SK-N-SH treated with all-trans-retinoic acid at 6 μM for 48 hours (cell line): ENCODE measurements around the gene LEPR.

ENCODE experiments used
- ESRRG ChIP-seq: fragments of 250-450 bp; sonication (Bioruptor Pico); IDR thresholded peaks from 2 replicates; pipeline ENCODE4 v1.6.1; 2021; ENCODE audit warnings: mild to moderate bottlenecking
- ISL1 ChIP-seq: fragments of 250-450 bp; sonication (Bioruptor Pico); IDR thresholded peaks from 2 replicates; pipeline ENCODE4 v2.1.2; 2022; ENCODE audit warnings: mild to moderate bottlenecking, moderate library complexity
- PATZ1 ChIP-seq: fragments of 250-450 bp; sonication (Bioruptor Pico); IDR thresholded peaks from 2 replicates; pipeline ENCODE4 v1.8.0; 2020; ENCODE audit warnings: mild to moderate bottlenecking, moderate library complexity, borderline replicate concordance
- RARB ChIP-seq: fragments of 250-450 bp; sonication (Bioruptor Pico); IDR thresholded peaks from 2 replicates; pipeline ENCODE4 v1.8.0; 2021; ENCODE audit warnings: mild to moderate bottlenecking, moderate library complexity
- ZC3H10 ChIP-seq: fragments of 250-450 bp; sonication (Bioruptor Pico); IDR thresholded peaks from 2 replicates; pipeline ENCODE4 v1.5.1; 2021; ENCODE audit warnings: mild to moderate bottlenecking, moderate library complexity
- ZNF565 ChIP-seq: fragments of 450-650 bp; formaldehyde crosslinking; conservative IDR thresholded peaks from 2 replicates; pipeline ENCODE4 v1.5.0; 2020; ENCODE audit warnings: low read depth, mild to moderate bottlenecking, moderate library complexity
- ZNF70 ChIP-seq: fragments of 450-650 bp; formaldehyde crosslinking; IDR thresholded peaks from 2 replicates; pipeline ENCODE4 v1.5.0; 2020; ENCODE audit warnings: mild to moderate bottlenecking, moderate library complexity
- TF ChIP-seq, protein P1 (sequence below): fragments of 250-450 bp; sonication (Bioruptor Pico); IDR thresholded peaks from 2 replicates; pipeline ENCODE4 v1.5.1; 2021; ENCODE audit warnings: mild to moderate bottlenecking, moderate library complexity

DNA sequence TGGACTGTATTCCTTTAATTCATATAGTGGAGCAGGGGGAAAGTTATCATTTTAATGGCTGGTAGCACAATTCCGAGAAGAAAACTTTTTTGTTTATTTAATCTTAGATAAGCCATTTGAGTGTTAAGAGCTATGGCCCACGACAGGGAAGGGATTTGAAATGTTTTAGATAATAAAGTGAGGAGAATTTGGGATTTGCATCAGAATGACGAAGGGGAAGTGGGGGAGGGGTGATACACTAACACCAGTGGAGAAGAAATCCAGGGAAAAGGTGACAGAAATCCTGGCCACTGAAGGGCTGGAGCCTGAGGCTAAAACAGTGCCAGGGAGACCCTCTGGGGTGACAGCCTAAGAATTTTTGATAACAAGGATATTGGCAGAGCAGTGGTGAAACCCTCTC lies 21.0 kb downstream of the LEPR start:
- TF ChIP-seq ESRRG (CRISPR knock-in tag) (no peak), ZNF565 (no peak), ISL1 (CRISPR knock-in tag) (no peak), ZC3H10 (CRISPR knock-in tag) (no peak), RARB (CRISPR knock-in tag) (no peak), PATZ1 (CRISPR knock-in tag) (no peak), ZNF70 (no peak)
- TF ChIP-seq, protein P1, sequence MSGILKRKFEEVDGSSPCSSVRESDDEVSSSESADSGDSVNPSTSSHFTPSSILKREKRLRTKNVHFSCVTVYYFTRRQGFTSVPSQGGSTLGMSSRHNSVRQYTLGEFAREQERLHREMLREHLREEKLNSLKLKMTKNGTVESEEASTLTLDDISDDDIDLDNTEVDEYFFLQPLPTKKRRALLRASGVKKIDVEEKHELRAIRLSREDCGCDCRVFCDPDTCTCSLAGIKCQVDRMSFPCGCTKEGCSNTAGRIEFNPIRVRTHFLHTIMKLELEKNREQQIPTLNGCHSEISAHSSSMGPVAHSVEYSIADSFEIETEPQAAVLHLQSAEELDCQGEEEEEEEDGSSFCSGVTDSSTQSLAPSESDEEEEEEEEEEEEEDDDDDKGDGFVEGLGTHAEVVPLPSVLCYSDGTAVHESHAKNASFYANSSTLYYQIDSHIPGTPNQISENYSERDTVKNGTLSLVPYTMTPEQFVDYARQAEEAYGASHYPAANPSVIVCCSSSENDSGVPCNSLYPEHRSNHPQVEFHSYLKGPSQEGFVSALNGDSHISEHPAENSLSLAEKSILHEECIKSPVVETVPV (CRISPR knock-in tag), result no peak
